HEK293 (cell line): ENCODE measurements around the gene PIGM.
A peak's percentile ranks its signal among the peaks of the same experiment; 100 is the strongest.

ENCODE experiments used
- CTCF ChIA-PET: fragments of 350-600 bp; formaldehyde crosslinking; extraction: SDS; loops from one replicate; lab custom pipeline; 2021; ENCODE audit warnings: antibody characterized with exemption; lab: Yijun Ruan, JAX
- POLR2A ChIA-PET: fragments of 300-600 bp; formaldehyde crosslinking; extraction: SDS; loops from one replicate; lab custom pipeline; 2020; ENCODE audit warnings: antibody characterized with exemption, inconsistent platforms; lab: Yijun Ruan, JAX
- H3K27ac ChIP-seq: fragments of 200-500 bp; sonication (Bioruptor generic); 2 replicates; pipeline ENCODE4 v1.5.1; 2014; ENCODE audit warnings: low read depth, low read length, control low read depth, inconsistent platforms; ENCODE audit errors: extremely low read depth
- H3K36me3 ChIP-seq, 2 experiments: fragments of 200-500 bp in 1 of 2; sonication (Bioruptor generic) in 1 of 2; 1 replicate in 1 of 2; 2 replicates in 1 of 2; pipeline ENCODE4 v1.5.1; 2014 to 2017; ENCODE audit warnings: inconsistent platforms in 2 of 2, low read length in 2 of 2; ENCODE audit not compliant: control insufficient read depth in 2 of 2, insufficient read depth in 1 of 2
- H3K4me1 ChIP-seq: fragments of 200-500 bp; sonication (Bioruptor generic); 2 replicates; pipeline ENCODE4 v1.5.1; 2014; ENCODE audit warnings: mild to moderate bottlenecking, low read length, inconsistent platforms; ENCODE audit not compliant: control insufficient read depth, insufficient read depth
- H3K4me3 ChIP-seq: 2 replicates; pipeline ENCODE4 v1.5.1; 2011; ENCODE audit warnings: low read depth, mild to moderate bottlenecking, control low read depth, low read length, moderate library complexity
- H3K9me3 ChIP-seq: fragments of 200-500 bp; sonication (Bioruptor generic); 2 replicates; pipeline ENCODE4 v1.5.1; 2014; ENCODE audit warnings: low read depth, low read length, inconsistent platforms; ENCODE audit not compliant: control insufficient read depth, insufficient read depth
- AEBP2 ChIP-seq: fragments of 450-650 bp; formaldehyde crosslinking; IDR thresholded peaks from 2 replicates; pipeline ENCODE4 v1.5.1; 2016; ENCODE audit warnings: missing biosample characterization, missing genetic modification characterization, borderline replicate concordance
- BCL11B ChIP-seq: fragments of 450-650 bp; formaldehyde crosslinking; IDR thresholded peaks from 2 replicates; pipeline ENCODE4 v1.5.1; 2016; ENCODE audit warnings: low read depth, missing biosample characterization, missing genetic modification characterization
- FEZF1 ChIP-seq: fragments of 450-650 bp; formaldehyde crosslinking; IDR thresholded peaks from 2 replicates; pipeline ENCODE4 v1.5.1; 2016; ENCODE audit warnings: missing biosample characterization, missing genetic modification characterization
- HOXA7 ChIP-seq: sonication (generic); formaldehyde crosslinking; IDR thresholded peaks from 2 replicates; pipeline ENCODE4 v1.8.1; 2022; ENCODE audit warnings: missing genetic modification reagents, borderline replicate concordance
- KLF1 ChIP-seq: fragments of 450-650 bp; formaldehyde crosslinking; IDR thresholded peaks from 2 replicates; pipeline ENCODE4 v1.5.1; 2016; ENCODE audit warnings: missing biosample characterization, missing genetic modification characterization
- KLF10 ChIP-seq: fragments of 450-650 bp; IDR thresholded peaks from 2 replicates; pipeline ENCODE4 v1.5.1; 2018; ENCODE audit warnings: missing biosample characterization, mild to moderate bottlenecking, missing genetic modification characterization
- PRDM2 ChIP-seq: fragments of 450-650 bp; formaldehyde crosslinking; IDR thresholded peaks from 2 replicates; pipeline ENCODE4 v1.5.1; 2016; ENCODE audit warnings: missing biosample characterization, missing genetic modification characterization, borderline replicate concordance
- PRDM6 ChIP-seq: fragments of 450-650 bp; formaldehyde crosslinking; IDR thresholded peaks from 2 replicates; pipeline ENCODE4 v1.5.1; 2017; ENCODE audit warnings: missing biosample characterization, missing genetic modification characterization
- REPIN1 ChIP-seq: fragments of 450-650 bp; formaldehyde crosslinking; IDR thresholded peaks from 2 replicates; pipeline ENCODE4 v1.5.1; 2017; ENCODE audit warnings: missing biosample characterization, missing genetic modification characterization, low read depth
- SP3 ChIP-seq: fragments of 450-650 bp; formaldehyde crosslinking; IDR thresholded peaks from 2 replicates; pipeline ENCODE4 v1.5.1; 2016; ENCODE audit warnings: missing biosample characterization, missing genetic modification characterization
- SP7 ChIP-seq: fragments of 450-650 bp; formaldehyde crosslinking; IDR thresholded peaks from 2 replicates; pipeline ENCODE4 v1.5.1; 2016; ENCODE audit warnings: missing biosample characterization, missing genetic modification characterization
- ZFP69B ChIP-seq: fragments of 450-650 bp; formaldehyde crosslinking; IDR thresholded peaks from 2 replicates; pipeline ENCODE4 v1.5.1; 2016; ENCODE audit warnings: missing biosample characterization, missing genetic modification characterization
- ZNF18 ChIP-seq: fragments of 450-650 bp; formaldehyde crosslinking; IDR thresholded peaks from 2 replicates; pipeline ENCODE4 v1.5.1; 2016; ENCODE audit warnings: missing biosample characterization, missing genetic modification characterization
- ZNF335 ChIP-seq: fragments of 450-650 bp; formaldehyde crosslinking; conservative IDR thresholded peaks from 2 replicates; pipeline ENCODE4 v1.5.1; 2016; ENCODE audit warnings: missing biosample characterization, missing genetic modification characterization
- ZNF501 ChIP-seq: fragments of 450-650 bp; formaldehyde crosslinking; IDR thresholded peaks from 2 replicates; pipeline ENCODE4 v1.5.1; 2016; ENCODE audit warnings: missing biosample characterization, missing genetic modification characterization
- ZNF624 ChIP-seq: fragments of 450-650 bp; formaldehyde crosslinking; IDR thresholded peaks from 2 replicates; pipeline ENCODE4 v1.5.1; 2017; ENCODE audit warnings: missing biosample characterization, missing genetic modification characterization
- ZNF629 ChIP-seq: fragments of 450-650 bp; formaldehyde crosslinking; IDR thresholded peaks from 2 replicates; pipeline ENCODE4 v1.5.1; 2017; ENCODE audit warnings: missing biosample characterization, missing genetic modification characterization
- ZSCAN16 ChIP-seq: fragments of 450-650 bp; formaldehyde crosslinking; IDR thresholded peaks from 2 replicates; pipeline ENCODE4 v1.5.1; 2016; ENCODE audit warnings: missing biosample characterization, missing genetic modification characterization

Gene PIGM

GRCh38 chr1:160030657-160031364 lies 979 bp downstream of the PIGM start (continued):
- TF ChIP-seq ZNF18 (tag by site-specific recombination) (no peak), ZNF624 (tag by site-specific recombination) (no peak), SP7 (tag by site-specific recombination) (no peak), ZSCAN16 (tag by site-specific recombination) (no peak), HOXA7 (CRISPR knock-in tag) (no peak), ZNF629 (peak; percentile 35), PRDM2 (tag by site-specific recombination) (no peak), ZFP69B (no peak), SP3 (tag by site-specific recombination) (peak; percentile 30; the same call in 1 of the 2 replicates), AEBP2 (tag by site-specific recombination) (no peak), ZNF501 (tag by site-specific recombination) (no peak), REPIN1 (tag by site-specific recombination) (no peak), KLF10 (tag by site-specific recombination) (peak; percentile 25; the same call in 1 of the 2 replicates)

GRCh38 chr1:160028426-160028825 lies 3.4 kb downstream of the PIGM start:
- Histone ChIP-seq H3K9me3 (no peaks in the 10 kb centered on the region), H3K36me3 (peaks cover 0 to 3% of the 10 kb centered on the region in 2 experiments; a peak in 1 of 3 replicates)
- CTCF ChIA-PET = interaction anchor here (0.7 to 1.1 kb wide), 2 partner anchors 51 to 194 kb away, joined by 3 read pairs; no protein-coding TSS in a partner anchor
- TF ChIP-seq PRDM6 (tag by site-specific recombination) (peak; percentile 7; the same call in 1 of the 2 replicates), BCL11B (no peak), KLF1 (tag by site-specific recombination) (no peak), ZNF335 (tag by site-specific recombination) (peak; percentile 59), FEZF1 (tag by site-specific recombination) (peak; percentile 85)
- TF ChIP-seq, all 188 proteins: peak for 3
- peaks cover 28% of the 10 kb centered on the region; the same call in 1 of the 2 replicates for H3K4me1 ChIP-seq
- POLR2A ChIA-PET = no interaction called here
- H3K27ac ChIP-seq = no peak overlapping the region
- H3K4me3 ChIP-seq = no peak overlapping the region
